NCI-H2227 treated with DMSO at 0.1 percent for 48 hours (cell line): Measurements from ENCODE around the gene CBLB.

Experiments used
- DNase-seq: peaks from one replicate; lab custom pipeline; 2025; lab: John Stamatoyannopoulos, UW

The CBLB gene

GRCh38 chr3:105618556-105618955 lies 250.3 kb downstream of the CBLB start:
- no peak for DNase-seq

DNA sequence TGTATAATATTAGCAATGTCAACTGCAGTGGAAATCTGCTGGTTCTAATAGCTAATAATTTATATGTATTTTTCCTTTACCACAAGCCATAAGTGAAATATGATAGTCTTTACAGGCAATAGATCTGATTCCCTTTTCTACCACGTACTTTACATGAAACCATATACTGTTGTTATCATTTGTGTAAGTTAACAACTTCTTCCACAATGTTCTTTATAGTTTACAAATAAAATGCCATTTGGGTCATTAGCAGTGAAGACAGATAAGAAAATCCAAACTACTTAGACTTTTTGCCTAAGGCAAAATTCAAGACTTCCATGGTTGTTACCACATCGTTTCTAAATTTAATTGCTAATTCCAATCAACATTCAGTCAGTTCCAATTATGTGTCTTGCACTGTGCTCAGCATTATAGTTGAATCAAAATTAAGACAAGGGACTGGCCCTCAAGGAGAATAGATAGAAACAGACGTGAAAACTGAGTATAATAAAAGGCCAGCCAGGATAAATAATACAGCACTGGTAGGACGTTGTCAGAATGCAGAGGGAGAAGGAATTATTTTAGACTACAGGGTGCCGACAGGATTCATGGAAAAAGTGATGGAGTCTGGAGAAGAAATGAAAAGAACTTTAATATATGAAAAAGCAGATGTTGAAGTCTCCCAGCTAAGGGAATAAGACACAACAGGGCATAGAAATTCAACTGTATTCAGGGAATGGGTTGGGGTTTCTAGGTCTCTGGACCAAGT lies 252.3 kb downstream of the CBLB start:
- DNase-seq = no peak

- DNase-seq = no peak
These were observed 253.0 kb downstream of the CBLB start for GRCh38 chr3:105615814-105616213.

GRCh38 chr3:105614288-105615030 lies 254.4 kb downstream of the CBLB start:
- no peak for DNase-seq

DNA sequence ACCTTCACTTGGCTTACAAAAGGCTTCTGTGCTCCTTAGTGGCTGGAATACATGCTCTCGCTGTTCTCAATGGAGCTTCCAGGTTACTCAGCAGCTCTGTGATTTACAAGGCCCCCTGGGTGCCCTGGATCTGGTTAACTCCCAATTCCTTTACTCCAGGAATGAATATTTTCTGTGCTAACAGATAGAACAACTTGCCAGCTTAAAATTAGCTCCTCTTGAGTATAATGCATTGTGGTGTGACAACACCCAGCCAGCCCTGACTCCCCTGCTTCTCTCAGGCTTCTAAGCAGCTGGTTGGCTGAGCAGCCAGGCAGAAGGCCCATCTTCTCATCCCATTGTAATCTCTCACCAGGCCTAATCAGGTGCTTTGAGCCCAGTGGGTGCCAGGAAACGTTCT lies 255.7 kb downstream of the CBLB start:
- no peak for DNase-seq

GRCh38 chr3:105611304-105612192 lies 257.3 kb downstream of the CBLB start:
- no peak for DNase-seq

DNA sequence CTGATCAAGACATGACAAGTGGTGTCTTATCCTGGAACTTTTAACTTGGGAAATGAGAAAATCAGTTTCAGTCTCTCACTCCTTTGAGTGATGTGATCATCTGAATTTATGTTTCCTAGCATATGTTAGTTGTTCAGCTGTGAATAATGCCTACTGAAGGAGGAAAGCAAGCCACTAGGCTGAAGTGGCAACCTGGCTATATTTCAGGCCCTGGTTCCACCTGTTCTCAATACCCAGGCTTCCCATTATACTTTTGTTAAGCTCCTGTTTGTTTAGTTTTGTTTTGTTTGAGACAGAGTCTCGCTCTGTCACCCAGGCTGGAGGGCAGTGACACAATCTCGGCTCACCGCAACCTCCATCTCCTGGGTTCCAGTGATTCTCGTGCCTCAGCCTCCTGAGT lies 258.3 kb downstream of the CBLB start:
- DNase-seq = no peak

- no peak for DNase-seq
These were observed 260.2 kb downstream of the CBLB start for GRCh38 chr3:105608623-105609022.

- DNase-seq = no peak
These were observed 262.8 kb downstream of the CBLB start for GRCh38 chr3:105606016-105606415.
